Measurements from ENCODE around the gene CTIF.

The CTIF gene

GRCh38 chr18:48828194-48828545 lies 289.3 kb downstream of the CTIF start:
- DNase-seq (ENCODE audit: low spot score) = no peak

GRCh38 chr18:48828691-48829442 lies 290.0 kb downstream of the CTIF start:
- H3K36me3 ChIP-seq (replicated peaks in 1 of 2; ENCODE audit: control insufficient read depth in 2 of 2, insufficient read depth in 2 of 2, low read length in 2 of 2) = no peaks in the 10 kb centered on the region
- peaks cover 0 to 1% of the 10 kb centered on the region in 2 donors for H3K9me3 ChIP-seq (replicated peaks in 1 of 2; ENCODE audit: control insufficient read depth in 2 of 2, insufficient read depth in 1 of 2, low read depth in 1 of 2, low read length in 2 of 2)
- H2BK120ac ChIP-seq (ENCODE audit: low read depth, low read length) = peak overlapping the region; percentile 78
- H3K27me3 ChIP-seq (ENCODE audit: control insufficient read depth in 3 of 3, insufficient read depth in 3 of 3, low read depth in 1 of 3, low read length in 3 of 3) = no peaks in the 10 kb centered on the region
- H2BK5ac ChIP-seq (ENCODE audit: low read length) = peak overlapping the region; percentile 40
- no peak overlapping the region for H3K23ac ChIP-seq (ENCODE audit: low read depth, low read length, poor library complexity)
- H2BK12ac ChIP-seq (ENCODE audit: low read length) = no peak overlapping the region
- H2AK5ac ChIP-seq (ENCODE audit: low read depth, low read length) = peak overlapping the region; percentile 77
- peak overlapping the region in 1 of 2 donors; percentile 37 for H3K4me3 ChIP-seq (ENCODE audit: low read length in 2 of 2)
- H3K27ac ChIP-seq (replicated peaks; ENCODE audit: low read length) = peak overlapping the region; percentile 70
- H3K4me2 ChIP-seq (ENCODE audit: insufficient read depth, low read length, poor library complexity, severe bottlenecking) = no peak overlapping the region
- no peak overlapping the region for H3K4ac ChIP-seq (ENCODE audit: low read length)
- no peak for DNase-seq (ENCODE audit: low spot score)
- no peak overlapping the region for H4K8ac ChIP-seq (ENCODE audit: low read depth, low read length)
- no peaks in the 10 kb centered on the region for H3K79me1 ChIP-seq (ENCODE audit: low read depth, low read length)
- no peak overlapping the region for H3K14ac ChIP-seq (ENCODE audit: low read length)
- H2BK15ac ChIP-seq (ENCODE audit: low read length) = peak overlapping the region; percentile 31
- no CpG with 5 or more reads among the region's 15 CpGs for WGBS, 2 donors (ENCODE audit: extremely low coverage in 2 of 2, insufficient read length in 2 of 2, insufficient replicate concordance in 1 of 2)
- peak overlapping the region; percentile 73 for H3K18ac ChIP-seq (ENCODE audit: low read length)
- H3K9ac ChIP-seq (ENCODE audit: low read depth, low read length, poor library complexity) = no peak overlapping the region
- no peak overlapping the region for H4K91ac ChIP-seq (ENCODE audit: low read depth, low read length, poor library complexity)
- H3K4me1 ChIP-seq (ENCODE audit: control insufficient read depth in 2 of 2, insufficient read depth in 1 of 2, low read depth in 1 of 2, low read length in 2 of 2) = peaks cover 47 to 50% of the 10 kb centered on the region in 2 donors
- peak overlapping the region; percentile 71 for H2AFZ ChIP-seq (ENCODE audit: low read length)

More at GRCh38 chr18:48828194-48828545, 289.3 kb downstream of the CTIF start:
- Histone ChIP-seq H3K4ac (ENCODE audit: low read length) (no peak overlapping the region), H2AK5ac (ENCODE audit: low read depth, low read length) (no peak overlapping the region), H3K4me2 (ENCODE audit: insufficient read depth, low read length, poor library complexity, severe bottlenecking) (peak overlapping the region; percentile 38), H3K27ac (replicated peaks; ENCODE audit: low read length) (peak overlapping the region; percentile 70), H3K4me3 (ENCODE audit: low read length in 2 of 2) (peak overlapping the region in 1 of 2 donors; percentile 37), H2BK5ac (ENCODE audit: low read length) (peak overlapping the region; percentile 40), H2BK15ac (ENCODE audit: low read length) (no peak overlapping the region), H3K36me3 (replicated peaks in 1 of 2; ENCODE audit: control insufficient read depth in 2 of 2, insufficient read depth in 2 of 2, low read length in 2 of 2) (no peaks in the 10 kb centered on the region), H2BK12ac (ENCODE audit: low read length) (no peak overlapping the region), H4K8ac (ENCODE audit: low read depth, low read length) (no peak overlapping the region), H3K79me1 (ENCODE audit: low read depth, low read length) (no peaks in the 10 kb centered on the region), H2BK120ac (ENCODE audit: low read depth, low read length) (no peak overlapping the region), H3K9ac (ENCODE audit: low read depth, low read length, poor library complexity) (no peak overlapping the region), H2AFZ (ENCODE audit: low read length) (peak overlapping the region; percentile 71), H3K4me1 (ENCODE audit: control insufficient read depth in 2 of 2, insufficient read depth in 1 of 2, low read depth in 1 of 2, low read length in 2 of 2) (peaks cover 46 to 50% of the 10 kb centered on the region in 2 donors), H3K27me3 (ENCODE audit: control insufficient read depth in 3 of 3, insufficient read depth in 3 of 3, low read depth in 1 of 3, low read length in 3 of 3) (no peaks in the 10 kb centered on the region), H3K9me3 (replicated peaks in 1 of 2; ENCODE audit: control insufficient read depth in 2 of 2, insufficient read depth in 1 of 2, low read depth in 1 of 2, low read length in 2 of 2) (peaks cover 0 to 8% of the 10 kb centered on the region in 2 donors), H4K91ac (ENCODE audit: low read depth, low read length, poor library complexity) (no peak overlapping the region), H3K23ac (ENCODE audit: low read depth, low read length, poor library complexity) (no peak overlapping the region), H3K18ac (ENCODE audit: low read length) (no peak overlapping the region), H3K14ac (ENCODE audit: low read length) (no peak overlapping the region)
- no CpG with 5 or more reads among the region's 3 CpGs for WGBS, 2 donors (ENCODE audit: extremely low coverage in 2 of 2, insufficient read length in 2 of 2, insufficient replicate concordance in 1 of 2)

DNA sequence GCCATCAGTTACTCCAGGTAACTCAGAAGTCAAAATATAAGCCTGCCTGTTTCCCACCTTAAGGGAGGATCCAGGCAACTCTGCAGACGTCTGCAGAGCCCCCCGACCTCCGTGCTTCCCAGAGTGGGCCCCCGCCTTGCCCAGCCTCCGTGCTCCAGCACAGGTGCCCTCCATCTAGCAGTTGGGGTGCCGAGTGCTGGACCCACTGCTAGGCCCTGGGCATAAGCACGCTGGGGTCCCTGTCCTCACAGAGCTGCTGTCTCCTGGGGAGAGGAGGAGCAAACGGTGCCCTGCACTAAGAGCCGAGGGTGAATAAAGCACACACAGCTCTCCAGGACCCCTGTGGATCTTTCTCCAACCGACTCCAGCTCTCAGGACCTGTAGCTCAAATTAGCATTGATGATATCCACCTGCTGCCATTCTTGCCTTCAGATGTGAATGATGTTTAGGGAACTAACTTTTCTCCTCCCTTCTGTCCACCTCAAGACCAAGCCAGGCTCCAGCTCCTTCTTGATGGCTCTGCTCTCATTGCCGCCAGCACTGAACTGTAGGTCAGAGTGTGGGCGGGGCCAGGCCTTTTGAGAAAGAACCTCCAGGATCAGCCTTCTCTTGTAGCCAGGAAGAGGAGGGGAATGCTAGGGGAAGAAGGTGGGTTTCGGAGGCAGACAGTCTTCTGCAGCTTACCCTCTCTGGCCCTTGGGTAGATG lies 290.8 kb downstream of the CTIF start:
- no peak for DNase-seq (ENCODE audit: low spot score)
- H3K27me3 ChIP-seq (ENCODE audit: control insufficient read depth in 3 of 3, insufficient read depth in 3 of 3, low read depth in 1 of 3, low read length in 3 of 3) = no peaks in the 10 kb centered on the region
- no peak overlapping the region for H3K4ac ChIP-seq (ENCODE audit: low read length)
- no peaks in the 10 kb centered on the region for H3K36me3 ChIP-seq (replicated peaks in 1 of 2; ENCODE audit: control insufficient read depth in 2 of 2, insufficient read depth in 2 of 2, low read length in 2 of 2)
- peak overlapping the region; percentile 31 for H2BK15ac ChIP-seq (ENCODE audit: low read length)
- H3K14ac ChIP-seq (ENCODE audit: low read length) = no peak overlapping the region
- H3K4me1 ChIP-seq (ENCODE audit: control insufficient read depth in 2 of 2, insufficient read depth in 1 of 2, low read depth in 1 of 2, low read length in 2 of 2) = peaks cover 47 to 50% of the 10 kb centered on the region in 2 donors
- H3K4me3 ChIP-seq (ENCODE audit: low read length in 2 of 2) = no peak overlapping the region
- H3K79me1 ChIP-seq (ENCODE audit: low read depth, low read length) = no peaks in the 10 kb centered on the region
- H2AK5ac ChIP-seq (ENCODE audit: low read depth, low read length) = peak overlapping the region; percentile 77
- H3K9ac ChIP-seq (ENCODE audit: low read depth, low read length, poor library complexity) = no peak overlapping the region
- no CpG with 5 or more reads among the region's 13 CpGs for WGBS, 2 donors (ENCODE audit: extremely low coverage in 2 of 2, insufficient read length in 2 of 2, insufficient replicate concordance in 1 of 2)
- no peak overlapping the region for H2BK120ac ChIP-seq (ENCODE audit: low read depth, low read length)
- H2AFZ ChIP-seq (ENCODE audit: low read length) = peak overlapping the region; percentile 71
- H3K27ac ChIP-seq (replicated peaks; ENCODE audit: low read length) = no peak overlapping the region
- H2BK5ac ChIP-seq (ENCODE audit: low read length) = peak overlapping the region; percentile 11
- H2BK12ac ChIP-seq (ENCODE audit: low read length) = no peak overlapping the region
- H3K18ac ChIP-seq (ENCODE audit: low read length) = peak overlapping the region; percentile 77
- no peak overlapping the region for H4K91ac ChIP-seq (ENCODE audit: low read depth, low read length, poor library complexity)
- H3K9me3 ChIP-seq (replicated peaks in 1 of 2; ENCODE audit: control insufficient read depth in 2 of 2, insufficient read depth in 1 of 2, low read depth in 1 of 2, low read length in 2 of 2) = no peaks in the 10 kb centered on the region
- no peak overlapping the region for H4K8ac ChIP-seq (ENCODE audit: low read depth, low read length)
- H3K23ac ChIP-seq (ENCODE audit: low read depth, low read length, poor library complexity) = no peak overlapping the region
- H3K4me2 ChIP-seq (ENCODE audit: insufficient read depth, low read length, poor library complexity, severe bottlenecking) = peak overlapping the region; percentile 39

- Histone ChIP-seq H2BK15ac (ENCODE audit: low read length) (no peak overlapping the region), H3K14ac (ENCODE audit: low read length) (no peak overlapping the region), H3K4me2 (ENCODE audit: insufficient read depth, low read length, poor library complexity, severe bottlenecking) (no peak overlapping the region), H3K4me1 (ENCODE audit: control insufficient read depth in 2 of 2, insufficient read depth in 1 of 2, low read depth in 1 of 2, low read length in 2 of 2) (peaks cover 39 to 42% of the 10 kb centered on the region in 2 donors), H3K27ac (replicated peaks; ENCODE audit: low read length) (no peak overlapping the region), H3K79me1 (ENCODE audit: low read depth, low read length) (no peaks in the 10 kb centered on the region), H2BK12ac (ENCODE audit: low read length) (no peak overlapping the region), H4K8ac (ENCODE audit: low read depth, low read length) (no peak overlapping the region), H3K23ac (ENCODE audit: low read depth, low read length, poor library complexity) (no peak overlapping the region), H2BK120ac (ENCODE audit: low read depth, low read length) (no peak overlapping the region), H3K9me3 (replicated peaks in 1 of 2; ENCODE audit: control insufficient read depth in 2 of 2, insufficient read depth in 1 of 2, low read depth in 1 of 2, low read length in 2 of 2) (no peaks in the 10 kb centered on the region), H3K18ac (ENCODE audit: low read length) (peak overlapping the region; percentile 2), H3K9ac (ENCODE audit: low read depth, low read length, poor library complexity) (no peak overlapping the region), H3K4ac (ENCODE audit: low read length) (no peak overlapping the region), H2BK5ac (ENCODE audit: low read length) (no peak overlapping the region), H4K91ac (ENCODE audit: low read depth, low read length, poor library complexity) (no peak overlapping the region), H3K4me3 (ENCODE audit: low read length in 2 of 2) (no peak overlapping the region), H3K36me3 (replicated peaks in 1 of 2; ENCODE audit: control insufficient read depth in 2 of 2, insufficient read depth in 2 of 2, low read length in 2 of 2) (no peaks in the 10 kb centered on the region), H3K27me3 (ENCODE audit: control insufficient read depth in 3 of 3, insufficient read depth in 3 of 3, low read depth in 1 of 3, low read length in 3 of 3) (no peaks in the 10 kb centered on the region), H2AK5ac (ENCODE audit: low read depth, low read length) (peak overlapping the region; percentile 0), H2AFZ (ENCODE audit: low read length) (no peak overlapping the region)
- no CpG with 5 or more reads among the region's 9 CpGs for WGBS, 2 donors (ENCODE audit: extremely low coverage in 2 of 2, insufficient read length in 2 of 2, insufficient replicate concordance in 1 of 2)
- no peak for DNase-seq (ENCODE audit: low spot score)
Observed at GRCh38 chr18:48831113-48831759, 292.4 kb downstream of the CTIF start.
